Liver (tissue), 9 donors: ENCODE results near the gene KCTD6. TPM values are rescaled to one million over a fixed set of nuclear protein-coding genes. Genes with fewer than 3 reads are reported as not detected.

Source experiments
- DNase-seq: peaks from one replicate; pipeline ENCODE4 v3.0.0-alpha.2; 2017; ENCODE audit warnings: low spot score
- H3K27ac ChIP-seq, 2 donors: one replicate each; pipeline ENCODE4 v1.7.0; 2013; ENCODE audit warnings: inconsistent platforms in 2 of 2, low read length in 2 of 2, control low read depth in 1 of 2, low read depth in 1 of 2, mild to moderate bottlenecking in 1 of 2
- H3K27me3 ChIP-seq, 4 donors: one replicate each; pipeline versions ENCODE4 v1.6.1 to v1.7.0; 2013; ENCODE audit warnings: low read length in 3 of 4, inconsistent platforms in 1 of 4, mild to moderate bottlenecking in 1 of 4, moderate library complexity in 1 of 4; ENCODE audit not compliant: control insufficient read depth in 4 of 4, insufficient read depth in 4 of 4
- H3K36me3 ChIP-seq, 4 donors: one replicate each; pipeline versions ENCODE4 v1.6.1 to v1.7.0; 2013; ENCODE audit warnings: low read length in 3 of 4, mild to moderate bottlenecking in 3 of 4, low read depth in 1 of 4, moderate library complexity in 1 of 4; ENCODE audit not compliant: control insufficient read depth in 4 of 4, insufficient read depth in 3 of 4
- H3K4me1 ChIP-seq, 4 donors: one replicate each; pipeline versions ENCODE4 v1.6.1 to v1.7.0; 2013; ENCODE audit warnings: low read length in 3 of 4, mild to moderate bottlenecking in 3 of 4, moderate library complexity in 1 of 4; ENCODE audit not compliant: control insufficient read depth in 4 of 4, insufficient read depth in 4 of 4
- H3K4me3 ChIP-seq, 3 donors: one replicate each; pipeline versions ENCODE4 v1.6.1 to v1.7.0; 2013; ENCODE audit warnings: low read length in 3 of 3, control low read depth in 1 of 3, low read depth in 1 of 3, mild to moderate bottlenecking in 1 of 3
- H3K9ac ChIP-seq, 2 donors: one replicate each; pipeline ENCODE4 v1.7.0; 2013; ENCODE audit warnings: low read length in 2 of 2, mild to moderate bottlenecking in 2 of 2, moderate library complexity in 2 of 2, control low read depth in 1 of 2, low read depth in 1 of 2
- H3K9me3 ChIP-seq, 4 donors: one replicate each; pipeline versions ENCODE4 v1.6.1 to v1.7.0; 2013; ENCODE audit warnings: low read length in 3 of 4; ENCODE audit not compliant: control insufficient read depth in 4 of 4
- EGR1 ChIP-seq, 2 donors: IDR thresholded peaks; 2 replicates each; pipeline ENCODE4 v1.6.1; 2016 to 2018; ENCODE audit warnings: antibody characterized with exemption in 2 of 2, low read depth in 2 of 2
- FOXA1 ChIP-seq: IDR thresholded peaks from 2 replicates; pipeline ENCODE4 v1.6.1; 2016; ENCODE audit warnings: antibody characterized with exemption
- FOXA2 ChIP-seq: IDR thresholded peaks from 2 replicates; pipeline ENCODE4 v1.6.1; 2016; ENCODE audit warnings: antibody characterized with exemption
- GABPA ChIP-seq, 2 donors: IDR thresholded peaks in 1 of 2; conservative IDR thresholded peaks in 1 of 2; 2 replicates each; pipeline ENCODE4 v1.6.1; 2016; ENCODE audit warnings: antibody characterized with exemption in 2 of 2, mild to moderate bottlenecking in 1 of 2, moderate library complexity in 1 of 2
- HNF4A ChIP-seq, 2 donors: conservative IDR thresholded peaks; 2 replicates each; pipeline ENCODE4 v1.6.1; 2016; ENCODE audit warnings: antibody characterized with exemption in 2 of 2, mild to moderate bottlenecking in 2 of 2
- HNF4G ChIP-seq: IDR thresholded peaks from 2 replicates; pipeline ENCODE4 v1.6.1; 2016; ENCODE audit warnings: antibody characterized with exemption
- JUND ChIP-seq, 2 donors: IDR thresholded peaks; 2 replicates each; pipeline ENCODE4 v1.6.1; 2016; ENCODE audit warnings: antibody characterized with exemption in 2 of 2
- NR2F2 ChIP-seq: IDR thresholded peaks from 2 replicates; pipeline ENCODE4 v1.6.1; 2016; ENCODE audit warnings: antibody characterized with exemption
- RAD21 ChIP-seq, 2 donors: IDR thresholded peaks; 2 replicates each; pipeline ENCODE4 v1.6.1; 2016; ENCODE audit warnings: antibody characterized with exemption in 2 of 2, mild to moderate bottlenecking in 2 of 2
- RXRA ChIP-seq, 2 donors: IDR thresholded peaks; 2 replicates each; pipeline ENCODE4 v1.6.1; 2017 to 2018; ENCODE audit warnings: antibody characterized with exemption in 2 of 2, mild to moderate bottlenecking in 1 of 2
- SP1 ChIP-seq: IDR thresholded peaks from 2 replicates; pipeline ENCODE4 v1.6.1; 2018; ENCODE audit warnings: antibody characterized with exemption, mild to moderate bottlenecking
- TAF1 ChIP-seq: conservative IDR thresholded peaks from 2 replicates; pipeline ENCODE4 v1.6.1; 2016; ENCODE audit warnings: antibody characterized with exemption, mild to moderate bottlenecking
- YY1 ChIP-seq: IDR thresholded peaks from 2 replicates; pipeline ENCODE4 v1.6.1; 2016; ENCODE audit warnings: antibody characterized with exemption, mild to moderate bottlenecking
- WGBS: extraction: QIAGEN DNeasy Blood & Tissue Kit; methylation state at CpG from one replicate; pipeline ENCODE4 v1.1.7; 2013; 5-methylcytosine and 5-hydroxymethylcytosine counted together
- polyA plus RNA-seq, 2 donors: library from polyadenylated mRNA; stranded (reverse) in 1 of 2; unstranded in 1 of 2; fragments of 200-250 nt in 1 of 2; fragments of >200 nt in 1 of 2; fragmentation: Nextera tagmentation in 1 of 2; extraction: Ambion mirVana in 1 of 2; gene quantifications; one replicate each; pipeline versions ENCODE4 v1.2.1 to v1.2.3, GENCODE V29; 2013 to 2015
- total RNA-seq, 2 donors: library from RNA; depleted of rRNA; stranded (reverse); fragments of >200 nt; gene quantifications; one replicate each; pipeline ENCODE4 v1.2.3, GENCODE V29; 2014
- TF ChIP-seq, protein P1 (sequence below): IDR thresholded peaks from 2 replicates; pipeline ENCODE4 v1.6.1; 2016; ENCODE audit warnings: antibody characterized with exemption, mild to moderate bottlenecking
- TF ChIP-seq, protein P2 (sequence below): IDR thresholded peaks from 2 replicates; pipeline ENCODE4 v1.6.1; 2016; ENCODE audit warnings: antibody characterized with exemption
- TF ChIP-seq, protein P3 (sequence below): IDR thresholded peaks from 2 replicates; pipeline ENCODE4 v1.6.1; 2016; ENCODE audit warnings: antibody characterized with exemption
- TF ChIP-seq, protein P4 (sequence below): IDR thresholded peaks from 2 replicates; pipeline ENCODE4 v1.6.1; 2016; ENCODE audit warnings: antibody characterized with exemption
- TF ChIP-seq, protein P5 (sequence below): fragments of 150-350 bp; IDR thresholded peaks from 2 replicates; pipeline ENCODE4 v1.5.1; 2017; ENCODE audit warnings: improper control_type of control experiment, low read depth, low read length; ENCODE audit not compliant: missing input control
- donor health status: healthy.
- donor health status: healthy.
- donor health status: healthy.
- donor health status: healthy.
- donor health status: healthy.

The KCTD6 gene
- total and polyA plus RNA-seq, 4 donors, result 6.5 to 13.8 (median 10.4) TPM

DNA sequence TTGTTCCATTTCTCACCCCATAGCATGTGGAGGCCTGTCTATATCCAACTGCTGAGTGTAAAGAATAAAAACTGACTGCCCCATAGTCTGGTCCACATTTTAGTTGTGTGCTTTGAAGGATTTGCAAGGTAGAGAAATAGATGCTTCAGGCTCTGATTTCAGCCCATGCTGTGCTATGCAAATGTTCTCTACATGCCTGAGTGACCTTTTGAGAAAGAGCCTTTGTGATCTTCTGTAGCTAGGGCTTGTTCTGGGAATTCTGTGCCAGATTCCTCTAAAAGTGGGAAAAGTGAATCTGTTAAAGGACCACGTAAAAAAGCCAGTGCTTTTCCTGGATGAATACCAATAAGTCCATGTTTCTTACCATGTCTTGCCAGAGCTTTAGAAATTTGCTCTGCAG lies 5.2 kb downstream of the KCTD6 start (continued):
- TF ChIP-seq, protein P1, sequence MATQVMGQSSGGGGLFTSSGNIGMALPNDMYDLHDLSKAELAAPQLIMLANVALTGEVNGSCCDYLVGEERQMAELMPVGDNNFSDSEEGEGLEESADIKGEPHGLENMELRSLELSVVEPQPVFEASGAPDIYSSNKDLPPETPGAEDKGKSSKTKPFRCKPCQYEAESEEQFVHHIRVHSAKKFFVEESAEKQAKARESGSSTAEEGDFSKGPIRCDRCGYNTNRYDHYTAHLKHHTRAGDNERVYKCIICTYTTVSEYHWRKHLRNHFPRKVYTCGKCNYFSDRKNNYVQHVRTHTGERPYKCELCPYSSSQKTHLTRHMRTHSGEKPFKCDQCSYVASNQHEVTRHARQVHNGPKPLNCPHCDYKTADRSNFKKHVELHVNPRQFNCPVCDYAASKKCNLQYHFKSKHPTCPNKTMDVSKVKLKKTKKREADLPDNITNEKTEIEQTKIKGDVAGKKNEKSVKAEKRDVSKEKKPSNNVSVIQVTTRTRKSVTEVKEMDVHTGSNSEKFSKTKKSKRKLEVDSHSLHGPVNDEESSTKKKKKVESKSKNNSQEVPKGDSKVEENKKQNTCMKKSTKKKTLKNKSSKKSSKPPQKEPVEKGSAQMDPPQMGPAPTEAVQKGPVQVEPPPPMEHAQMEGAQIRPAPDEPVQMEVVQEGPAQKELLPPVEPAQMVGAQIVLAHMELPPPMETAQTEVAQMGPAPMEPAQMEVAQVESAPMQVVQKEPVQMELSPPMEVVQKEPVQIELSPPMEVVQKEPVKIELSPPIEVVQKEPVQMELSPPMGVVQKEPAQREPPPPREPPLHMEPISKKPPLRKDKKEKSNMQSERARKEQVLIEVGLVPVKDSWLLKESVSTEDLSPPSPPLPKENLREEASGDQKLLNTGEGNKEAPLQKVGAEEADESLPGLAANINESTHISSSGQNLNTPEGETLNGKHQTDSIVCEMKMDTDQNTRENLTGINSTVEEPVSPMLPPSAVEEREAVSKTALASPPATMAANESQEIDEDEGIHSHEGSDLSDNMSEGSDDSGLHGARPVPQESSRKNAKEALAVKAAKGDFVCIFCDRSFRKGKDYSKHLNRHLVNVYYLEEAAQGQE, result no peak
- TF ChIP-seq HNF4G, result no peak

DNA sequence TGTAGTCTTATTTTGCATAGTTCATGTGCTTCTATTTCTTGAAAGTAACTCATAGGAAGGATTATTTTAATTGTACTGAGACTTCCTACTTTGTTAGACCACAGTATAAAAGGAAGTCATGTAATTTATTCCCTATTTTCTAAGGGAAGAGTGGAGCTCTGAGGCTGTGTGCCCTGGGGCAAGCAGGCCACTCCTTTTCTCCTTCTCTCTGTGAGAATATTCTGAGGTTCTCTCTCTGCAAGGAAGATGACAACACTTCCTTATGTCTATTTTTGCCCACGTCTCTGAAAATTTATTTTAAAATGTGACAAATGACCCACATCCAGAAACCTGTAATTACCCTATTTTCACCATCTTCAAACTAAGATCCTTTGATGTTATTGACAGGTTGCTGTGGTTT lies 11.0 kb downstream of the KCTD6 start:
- Histone ChIP-seq H3K36me3 (peaks cover 1 to 56% (median 26%) of the 10 kb centered on the region in 4 donors), H3K9me3 (no peaks in the 10 kb centered on the region), H3K4me1 (peaks cover 0 to 5% (median 0%) of the 10 kb centered on the region in 4 donors), H3K27me3 (no peaks in the 10 kb centered on the region), H3K27ac (no peak overlapping the region), H3K9ac (no peak overlapping the region), H3K4me3 (no peak overlapping the region)
- 51% methylated on average over 1 of the region's 1 CpG for WGBS
- DNase-seq, result no peak
- TF ChIP-seq, protein P2, sequence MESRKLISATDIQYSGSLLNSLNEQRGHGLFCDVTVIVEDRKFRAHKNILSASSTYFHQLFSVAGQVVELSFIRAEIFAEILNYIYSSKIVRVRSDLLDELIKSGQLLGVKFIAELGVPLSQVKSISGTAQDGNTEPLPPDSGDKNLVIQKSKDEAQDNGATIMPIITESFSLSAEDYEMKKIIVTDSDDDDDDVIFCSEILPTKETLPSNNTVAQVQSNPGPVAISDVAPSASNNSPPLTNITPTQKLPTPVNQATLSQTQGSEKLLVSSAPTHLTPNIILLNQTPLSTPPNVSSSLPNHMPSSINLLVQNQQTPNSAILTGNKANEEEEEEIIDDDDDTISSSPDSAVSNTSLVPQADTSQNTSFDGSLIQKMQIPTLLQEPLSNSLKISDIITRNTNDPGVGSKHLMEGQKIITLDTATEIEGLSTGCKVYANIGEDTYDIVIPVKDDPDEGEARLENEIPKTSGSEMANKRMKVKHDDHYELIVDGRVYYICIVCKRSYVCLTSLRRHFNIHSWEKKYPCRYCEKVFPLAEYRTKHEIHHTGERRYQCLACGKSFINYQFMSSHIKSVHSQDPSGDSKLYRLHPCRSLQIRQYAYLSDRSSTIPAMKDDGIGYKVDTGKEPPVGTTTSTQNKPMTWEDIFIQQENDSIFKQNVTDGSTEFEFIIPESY, result no peak
- TF ChIP-seq, protein P3, sequence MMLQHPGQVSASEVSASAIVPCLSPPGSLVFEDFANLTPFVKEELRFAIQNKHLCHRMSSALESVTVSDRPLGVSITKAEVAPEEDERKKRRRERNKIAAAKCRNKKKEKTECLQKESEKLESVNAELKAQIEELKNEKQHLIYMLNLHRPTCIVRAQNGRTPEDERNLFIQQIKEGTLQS, result no peak
- no peak for TF ChIP-seq SP1
- no peak for TF ChIP-seq GABPA (IDR thresholded peaks at IDR 0.05 in 1 of 2, conservative IDR thresholded peaks at IDR 0.05 in 1 of 2)
- no peak for TF ChIP-seq FOXA1
- TF ChIP-seq, protein P1, result no peak
- no peak for TF ChIP-seq JUND (IDR thresholded peaks at IDR 0.05)
- no peak for TF ChIP-seq HNF4G
- no peak for TF ChIP-seq TAF1
- TF ChIP-seq EGR1 (IDR thresholded peaks at IDR 0.05; ENCODE audit: low read depth in 2 of 2), result no peak
- TF ChIP-seq, protein P4, sequence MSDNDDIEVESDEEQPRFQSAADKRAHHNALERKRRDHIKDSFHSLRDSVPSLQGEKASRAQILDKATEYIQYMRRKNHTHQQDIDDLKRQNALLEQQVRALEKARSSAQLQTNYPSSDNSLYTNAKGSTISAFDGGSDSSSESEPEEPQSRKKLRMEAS, result no peak
- TF ChIP-seq, protein P5, sequence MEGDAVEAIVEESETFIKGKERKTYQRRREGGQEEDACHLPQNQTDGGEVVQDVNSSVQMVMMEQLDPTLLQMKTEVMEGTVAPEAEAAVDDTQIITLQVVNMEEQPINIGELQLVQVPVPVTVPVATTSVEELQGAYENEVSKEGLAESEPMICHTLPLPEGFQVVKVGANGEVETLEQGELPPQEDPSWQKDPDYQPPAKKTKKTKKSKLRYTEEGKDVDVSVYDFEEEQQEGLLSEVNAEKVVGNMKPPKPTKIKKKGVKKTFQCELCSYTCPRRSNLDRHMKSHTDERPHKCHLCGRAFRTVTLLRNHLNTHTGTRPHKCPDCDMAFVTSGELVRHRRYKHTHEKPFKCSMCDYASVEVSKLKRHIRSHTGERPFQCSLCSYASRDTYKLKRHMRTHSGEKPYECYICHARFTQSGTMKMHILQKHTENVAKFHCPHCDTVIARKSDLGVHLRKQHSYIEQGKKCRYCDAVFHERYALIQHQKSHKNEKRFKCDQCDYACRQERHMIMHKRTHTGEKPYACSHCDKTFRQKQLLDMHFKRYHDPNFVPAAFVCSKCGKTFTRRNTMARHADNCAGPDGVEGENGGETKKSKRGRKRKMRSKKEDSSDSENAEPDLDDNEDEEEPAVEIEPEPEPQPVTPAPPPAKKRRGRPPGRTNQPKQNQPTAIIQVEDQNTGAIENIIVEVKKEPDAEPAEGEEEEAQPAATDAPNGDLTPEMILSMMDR, result no peak
- TF ChIP-seq RAD21 (IDR thresholded peaks at IDR 0.05), result no peak
- no peak for TF ChIP-seq FOXA2
- no peak for TF ChIP-seq YY1
- no peak for TF ChIP-seq NR2F2
- TF ChIP-seq RXRA (IDR thresholded peaks at IDR 0.05), result no peak
- TF ChIP-seq HNF4A (conservative IDR thresholded peaks at IDR 0.05), result no peak
